ENCODE data around the gene ARHGAP31.

DNA sequence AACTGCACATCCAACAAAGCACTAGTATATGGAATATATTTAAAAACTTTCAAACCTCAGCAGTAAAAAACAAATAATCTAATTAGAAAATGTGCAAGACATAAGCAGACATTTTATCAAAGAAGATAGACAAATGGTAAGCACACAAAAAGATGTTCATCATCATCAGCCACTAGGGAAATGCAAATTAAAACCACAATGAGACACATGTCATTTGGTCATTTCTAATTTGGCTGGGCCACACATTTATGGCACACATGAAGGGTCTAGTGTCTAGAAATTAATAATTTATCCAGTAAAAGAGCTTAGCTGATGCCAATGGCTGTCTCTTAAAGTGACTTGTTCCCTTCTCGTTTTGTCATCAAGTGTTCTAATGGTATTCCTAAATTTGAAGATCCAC lies 45.8 kb downstream of the ARHGAP31 start:
- no peak for TF ChIP-seq POLR2A (IDR thresholded peaks at IDR 0.05; ENCODE audit: low read length)
- no peak for TF ChIP-seq GATA1 (IDR thresholded peaks at IDR 0.05; ENCODE audit: low read depth, low read length)
